Naive thymus-derived CD4-positive, alpha-beta T cell (primary cell): ENCODE data around the gene NPHP4. TPM values are rescaled to one million over a fixed set of nuclear protein-coding genes. Genes with fewer than 3 reads are reported as not detected.

Experiments used
- ATAC-seq: fragments of 150-1000 bp; cut with Tn5 transposase; 2 replicates; pipeline ENCODE4 v1.10.0; 2021; ENCODE audit warnings: mild to moderate bottlenecking, moderate library complexity
- CTCF ChIA-PET: fragments of 350-600 bp; sonication (Branson Sonifier 250); formaldehyde crosslinking; loops from one replicate; lab custom pipeline; 2021; ENCODE audit warnings: antibody characterized with exemption; lab: Charles Lee
- POLR2A ChIA-PET: fragments of 350-600 bp; sonication (Branson Sonifier 250); formaldehyde crosslinking; loops from one replicate; lab custom pipeline; 2021; ENCODE audit warnings: antibody characterized with exemption, inconsistent platforms; lab: Charles Lee
- DNase-seq, 9 donors: peaks; one replicate each; pipeline versions ENCODE4 v3.0.0 to v3.0.0-alpha.2; 2020 to 2022; ENCODE audit warnings: mixed read lengths in 1 of 9
- H3K27ac ChIP-seq: one replicate; pipeline ENCODE4 v1.7.0; 2013; ENCODE audit warnings: mild to moderate bottlenecking, low read depth, low read length, moderate library complexity
- H3K27me3 ChIP-seq, 2 donors: one replicate each; pipeline ENCODE4 v1.7.0; 2013; ENCODE audit warnings: low read length in 2 of 2, mild to moderate bottlenecking in 2 of 2, moderate library complexity in 2 of 2; ENCODE audit not compliant: control insufficient read depth in 2 of 2, insufficient read depth in 2 of 2
- H3K36me3 ChIP-seq, 3 experiments: 1 replicate in 2 of 3; 2 replicates in 1 of 3; pipeline ENCODE4 v1.7.0; 2013; ENCODE audit warnings: low read length in 3 of 3, mild to moderate bottlenecking in 3 of 3, moderate library complexity in 1 of 3; ENCODE audit not compliant: insufficient read depth in 3 of 3, control insufficient read depth in 2 of 3
- H3K4me1 ChIP-seq, 2 donors: one replicate each; pipeline ENCODE4 v1.7.0; 2013; ENCODE audit warnings: low read length in 2 of 2, mild to moderate bottlenecking in 2 of 2, moderate library complexity in 1 of 2; ENCODE audit not compliant: control insufficient read depth in 2 of 2, insufficient read depth in 2 of 2
- H3K4me3 ChIP-seq: 2 replicates; pipeline ENCODE4 v1.7.0; 2013; ENCODE audit warnings: mild to moderate bottlenecking, low read length
- H3K9me3 ChIP-seq, 3 experiments: 1 replicate in 2 of 3; 2 replicates in 1 of 3; pipeline ENCODE4 v1.7.0; 2013; ENCODE audit warnings: low read length in 3 of 3; ENCODE audit not compliant: control insufficient read depth in 2 of 3
- H3K27ac Mint-ChIP-seq, 9 donors: one replicate each; pipeline ENCODE4 v1.8.0; 2020 to 2022; ENCODE audit warnings: mixed read lengths in 9 of 9, mild to moderate bottlenecking in 8 of 9, moderate library complexity in 5 of 9, inconsistent platforms in 2 of 9
- H3K27me3 Mint-ChIP-seq, 5 donors: one replicate each; pipeline ENCODE4 v1.8.0; 2021 to 2022; ENCODE audit warnings: mixed read lengths in 5 of 5, mild to moderate bottlenecking in 1 of 5
- H3K36me3 Mint-ChIP-seq, 5 donors: one replicate each; pipeline ENCODE4 v1.8.0; 2020 to 2022; ENCODE audit warnings: mixed read lengths in 5 of 5, mild to moderate bottlenecking in 3 of 5, inconsistent platforms in 1 of 5
- H3K4me1 Mint-ChIP-seq, 7 donors: one replicate each; pipeline ENCODE4 v1.8.0; 2020 to 2022; ENCODE audit warnings: mixed read lengths in 7 of 7, mild to moderate bottlenecking in 3 of 7, inconsistent platforms in 1 of 7
- H3K4me3 Mint-ChIP-seq, 10 donors: one replicate each; pipeline ENCODE4 v1.8.0; 2020 to 2022; ENCODE audit warnings: mild to moderate bottlenecking in 10 of 10, mixed read lengths in 10 of 10, moderate library complexity in 6 of 10, inconsistent platforms in 2 of 10
- H3K9me3 Mint-ChIP-seq, 11 donors: one replicate each; pipeline ENCODE4 v1.8.0; 2020 to 2022; ENCODE audit warnings: mixed read lengths in 11 of 11, mild to moderate bottlenecking in 4 of 11, inconsistent platforms in 1 of 11, moderate library complexity in 1 of 11
- intact Hi-C, 2 donors: fragments of 100-400 bp; cut with micrococcal nuclease; formaldehyde crosslinking; loops; one replicate each; pipeline ENCODE4 v1.15.1; 2023
- polyA plus RNA-seq, 2 donors: library from polyadenylated mRNA; unstranded; fragments of 300-500 nt; fragmentation: Illumina TruSeq; gene quantifications; one replicate each; pipeline ENCODE4 v1.2.3, GENCODE V29; 2021
- total RNA-seq, 6 experiments: library from RNA in 5 of 6; stranded (reverse) in 5 of 6; gene quantifications; 1 replicate in 5 of 6; 2 replicates in 1 of 6; pipeline ENCODE4 v1.2.3 and lab custom pipeline; 2021 to 2026

Gene NPHP4
- 10 to 100 TPM in 3 of 5 experiments, 1 to 10 TPM in 2; 9.0 to 20.6 (median 11.1) TPM for total RNA-seq
- 1 to 10 TPM in 1 of 2 donors, under 1 TPM in 1; 0.40 to 2.7 TPM for polyA plus RNA-seq
- 21.4 reads per million, percentile 52 among the genes with 10 or more reads in this experiment for total RNA-seq (lab: John Stamatoyannopoulos, UW)

DNA sequence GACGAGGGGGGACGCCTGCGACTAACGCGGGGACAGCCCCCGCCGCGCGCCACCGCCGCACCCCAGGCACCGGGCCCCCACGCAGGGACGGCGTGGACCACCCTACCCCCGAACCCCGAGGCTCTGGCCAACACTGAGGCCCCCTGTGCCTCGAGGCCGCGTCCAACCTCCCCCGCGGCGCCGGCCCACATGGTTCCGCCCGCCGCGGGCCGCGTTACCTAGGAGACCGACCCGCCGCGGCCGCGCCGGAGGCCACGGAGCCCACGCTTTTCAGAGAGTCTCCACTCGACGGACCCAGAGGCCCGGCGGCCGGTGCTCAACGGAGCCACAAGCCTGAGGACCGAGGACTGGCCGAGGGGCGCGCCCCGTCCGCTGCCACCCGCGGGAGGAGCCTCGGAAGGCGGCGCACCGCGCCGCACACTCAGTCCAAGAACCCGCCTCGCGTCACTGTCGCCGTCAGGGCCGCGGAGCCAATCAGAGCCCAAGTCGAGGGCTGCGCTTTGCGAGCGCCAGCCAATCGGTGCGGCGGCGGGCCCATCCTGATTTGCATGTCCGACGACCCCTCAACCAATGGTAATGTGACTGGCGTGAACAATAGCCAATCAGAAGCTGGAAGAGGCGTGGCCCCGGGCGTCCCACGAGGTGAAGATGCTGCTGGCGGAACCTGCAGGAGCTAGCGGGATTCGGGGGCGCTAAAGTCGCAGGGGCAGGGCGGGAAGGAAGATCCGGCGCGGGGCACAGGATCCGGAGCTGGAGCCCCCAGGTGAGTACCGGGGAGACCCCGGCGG is at the start of gene NPHP4:
Gene NPHP4, minus strand, starts transcription at position 400 of the 788 bp plus-strand sequence. CDS start 6,136 bp downstream, outside the sequence.
- intact Hi-C loops, result loop anchor here (1.0 to 5.0 kb wide), 8 partner anchors 34 to 793 kb away; partner anchors contain the start of genes ACOT7 (in 2 of the 2), KLHL21 (in 2 of the 2), RPL22 (in 2 of the 2) and CAMTA1 (in 1 of the 2)
- ChIA-PET CTCF (interaction anchor here (1.0 kb wide), 1 partner anchor 18 kb away, joined by 3 read pairs; no protein-coding TSS in a partner anchor), POLR2A (interaction anchor here (4.2 kb wide), 1 partner anchor 35 kb away, joined by 67 read pairs; no protein-coding TSS in a partner anchor)
- Mint-ChIP-seq H3K27me3 (peaks cover 0 to 2% (median 0%) of the 10 kb centered on the region in 5 donors), H3K36me3 (peaks cover 0 to 11% (median 0%) of the 10 kb centered on the region in 5 donors), H3K9me3 (peaks cover 0 to 4% (median 0%) of the 10 kb centered on the region in 11 donors), H3K4me1 (peaks cover 23 to 49% (median 40%) of the 10 kb centered on the region in 7 donors), H3K4me3 (peak within 1 kb of the TSS; percentile 88 to 100 (median 96)), H3K27ac (peak within 1 kb of the TSS; percentile 88 to 97 (median 96))
- Histone ChIP-seq H3K9me3 (no peaks in the 10 kb centered on the region), H3K27me3 (no peaks in the 10 kb centered on the region), H3K4me1 (peaks cover 23 to 32% of the 10 kb centered on the region in 2 donors), H3K4me3 (peak within 1 kb of the TSS; percentile 88), H3K36me3 (peaks cover 0 to 14% (median 0%) of the 10 kb centered on the region in 3 experiments), H3K27ac (peak within 1 kb of the TSS; percentile 94)
- peak; percentile 93 for ATAC-seq
- peak; percentile 95 to 99 (median 99) for DNase-seq

- Histone ChIP-seq H3K9me3 (no peaks in the 10 kb centered on the region), H3K4me3 (no peak overlapping the region), H3K36me3 (peaks cover 8 to 90% (median 19%) of the 10 kb centered on the region in 3 experiments), H3K4me1 (peaks cover 8 to 14% of the 10 kb centered on the region in 2 donors), H3K27me3 (no peaks in the 10 kb centered on the region), H3K27ac (no peak overlapping the region)
- H3K36me3 Mint-ChIP-seq, result peaks cover 3 to 24% (median 4%) of the 10 kb centered on the region in 5 donors
- H3K4me3 Mint-ChIP-seq, result no peak overlapping the region
- DNase-seq (peak in 3 of 9 donors; percentile 13 to 40 (median 27)), ATAC-seq (peak; percentile 53)
- intact Hi-C loops, result no loop called here
- H3K9me3 Mint-ChIP-seq, result peaks cover 0 to 1% (median 0%) of the 10 kb centered on the region in 11 donors
- H3K27ac Mint-ChIP-seq, result peak overlapping the region in 2 of 9 donors; percentile 4 to 55
- H3K4me1 Mint-ChIP-seq, result peaks cover 9 to 31% (median 29%) of the 10 kb centered on the region in 7 donors
- POLR2A ChIA-PET, result no interaction called here
- H3K27me3 Mint-ChIP-seq, result no peaks in the 10 kb centered on the region
- CTCF ChIA-PET, result no interaction called here
Measured at GRCh38 chr1:6041432-6042062, 49.3 kb upstream of the NPHP4 start.

DNA sequence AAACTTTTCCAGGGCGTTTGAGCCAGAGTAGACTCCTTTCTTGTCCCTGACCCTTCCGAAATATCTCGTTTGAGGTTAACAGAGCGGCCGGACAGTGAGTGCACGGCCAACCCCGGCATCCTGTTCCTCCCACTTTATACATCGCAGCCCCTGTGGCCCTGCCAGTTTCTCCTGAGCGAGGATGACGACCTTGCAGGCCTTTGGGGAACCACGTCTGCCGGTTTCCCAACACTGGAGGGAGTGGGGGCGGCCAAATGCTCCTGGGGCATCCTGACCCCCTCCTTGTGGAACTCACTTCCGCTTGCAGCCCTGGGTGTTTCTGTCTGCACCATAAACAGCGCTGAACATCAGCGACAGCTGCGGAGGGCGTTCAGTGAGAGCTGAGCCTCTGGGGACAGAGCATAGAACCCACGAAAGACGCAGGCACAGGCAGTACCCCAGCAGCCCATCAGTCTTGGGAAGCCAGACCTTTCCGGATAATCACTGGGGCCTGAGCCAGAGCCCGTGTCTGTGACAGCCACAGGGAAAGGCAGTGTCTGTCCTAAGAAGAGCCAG is 48.7 kb upstream of the NPHP4 start:
- peaks cover 3 to 22% (median 4%) of the 10 kb centered on the region in 5 donors for H3K36me3 Mint-ChIP-seq

GRCh38 chr1:6040444-6040843 is 48.2 kb upstream of the NPHP4 start:
- H3K36me3 ChIP-seq, result peaks cover 8 to 88% (median 19%) of the 10 kb centered on the region in 3 experiments
- intact Hi-C loops, result no loop called here
- no peaks in the 10 kb centered on the region for H3K27me3 Mint-ChIP-seq
- no peak overlapping the region for H3K27ac Mint-ChIP-seq
- no peak overlapping the region for H3K4me3 Mint-ChIP-seq
- H3K27ac ChIP-seq, result no peak overlapping the region
- H3K27me3 ChIP-seq, result no peaks in the 10 kb centered on the region
- H3K9me3 ChIP-seq, result no peaks in the 10 kb centered on the region
- H3K36me3 Mint-ChIP-seq, result peaks cover 4 to 25% (median 7%) of the 10 kb centered on the region in 5 donors
- peaks cover 8 to 21% of the 10 kb centered on the region in 2 donors for H3K4me1 ChIP-seq
- peaks cover 20 to 40% (median 36%) of the 10 kb centered on the region in 7 donors for H3K4me1 Mint-ChIP-seq
- DNase-seq (no peak), ATAC-seq (no peak)
- no peak overlapping the region for H3K4me3 ChIP-seq
- ChIA-PET CTCF (no interaction called here), POLR2A (no interaction called here)
- peaks cover 0 to 1% (median 0%) of the 10 kb centered on the region in 11 donors for H3K9me3 Mint-ChIP-seq

More for the DNA sequence above, 48.7 kb upstream of the NPHP4 start:
- peaks cover 15 to 35% (median 33%) of the 10 kb centered on the region in 7 donors for H3K4me1 Mint-ChIP-seq
- H3K36me3 ChIP-seq, result peaks cover 8 to 87% (median 19%) of the 10 kb centered on the region in 3 experiments
- ChIA-PET CTCF (no interaction called here), POLR2A (no interaction called here)
- peaks cover 8 to 18% of the 10 kb centered on the region in 2 donors for H3K4me1 ChIP-seq
- no peak overlapping the region for H3K4me3 ChIP-seq
- intact Hi-C loops, result no loop called here
- DNase-seq, result no peak
- H3K9me3 Mint-ChIP-seq, result peaks cover 0 to 1% (median 0%) of the 10 kb centered on the region in 11 donors
- no peaks in the 10 kb centered on the region for H3K27me3 Mint-ChIP-seq
- no peaks in the 10 kb centered on the region for H3K27me3 ChIP-seq
- no peak for ATAC-seq
- H3K9me3 ChIP-seq, result no peaks in the 10 kb centered on the region
- no peak overlapping the region for H3K27ac Mint-ChIP-seq
- no peak overlapping the region for H3K27ac ChIP-seq
- H3K4me3 Mint-ChIP-seq, result no peak overlapping the region

- peaks cover 29 to 47% (median 43%) of the 10 kb centered on the region in 7 donors for H3K4me1 Mint-ChIP-seq
Measured at GRCh38 chr1:6039031-6039430, 46.8 kb upstream of the NPHP4 start.

DNA sequence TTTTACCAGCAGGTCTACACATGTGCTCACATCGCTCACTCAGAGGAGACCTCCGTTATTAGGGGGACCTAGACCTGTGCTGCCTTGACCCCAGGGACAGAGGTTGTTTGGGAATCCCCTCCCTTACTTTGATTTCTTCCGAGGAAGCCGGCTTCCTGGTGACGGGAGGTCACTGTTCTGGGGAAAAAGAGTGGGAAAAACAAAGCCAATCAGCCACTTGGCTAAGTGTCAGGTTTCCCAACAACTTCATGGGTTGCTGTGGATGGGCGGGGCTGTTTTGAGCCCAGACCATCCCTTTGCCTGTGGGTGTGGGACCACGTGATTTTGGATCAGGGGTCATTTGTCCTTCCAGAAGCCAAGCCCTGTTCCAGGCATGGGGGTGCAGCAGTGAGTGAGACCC is 46.4 kb upstream of the NPHP4 start:
- Histone ChIP-seq H3K9me3 (no peaks in the 10 kb centered on the region), H3K4me1 (peaks cover 15 to 30% of the 10 kb centered on the region in 2 donors), H3K27me3 (no peaks in the 10 kb centered on the region), H3K27ac (peak overlapping the region; percentile 20), H3K36me3 (peaks cover 8 to 86% (median 19%) of the 10 kb centered on the region in 3 experiments), H3K4me3 (no peak overlapping the region)
- ATAC-seq (no peak), DNase-seq (no peak)
- H3K4me3 Mint-ChIP-seq, result no peak overlapping the region
- no peaks in the 10 kb centered on the region for H3K27me3 Mint-ChIP-seq
- CTCF ChIA-PET, result no interaction called here
- intact Hi-C loops, result no loop called here
- POLR2A ChIA-PET, result no interaction called here
- peaks cover 4 to 14% (median 5%) of the 10 kb centered on the region in 5 donors for H3K36me3 Mint-ChIP-seq
- no peak overlapping the region for H3K27ac Mint-ChIP-seq
- H3K9me3 Mint-ChIP-seq, result peaks cover 0 to 1% (median 0%) of the 10 kb centered on the region in 11 donors
- peaks cover 29 to 49% (median 41%) of the 10 kb centered on the region in 7 donors for H3K4me1 Mint-ChIP-seq

More at GRCh38 chr1:6039031-6039430, 46.8 kb upstream of the NPHP4 start:
- ChIA-PET POLR2A (no interaction called here), CTCF (no interaction called here)
- peaks cover 0 to 1% (median 0%) of the 10 kb centered on the region in 11 donors for H3K9me3 Mint-ChIP-seq
- DNase-seq (no peak), ATAC-seq (no peak)
- H3K9me3 ChIP-seq, result no peaks in the 10 kb centered on the region
- peak overlapping the region; percentile 20 for H3K27ac ChIP-seq
- no peak overlapping the region for H3K4me3 Mint-ChIP-seq
- peaks cover 8 to 88% (median 19%) of the 10 kb centered on the region in 3 experiments for H3K36me3 ChIP-seq
- intact Hi-C loops, result no loop called here
- H3K27me3 Mint-ChIP-seq, result no peaks in the 10 kb centered on the region
- peaks cover 10 to 26% of the 10 kb centered on the region in 2 donors for H3K4me1 ChIP-seq
- no peak overlapping the region for H3K4me3 ChIP-seq
- H3K36me3 Mint-ChIP-seq, result peaks cover 4 to 17% (median 7%) of the 10 kb centered on the region in 5 donors
- H3K27ac Mint-ChIP-seq, result peak overlapping the region in 1 of 9 donors; percentile 55
- no peaks in the 10 kb centered on the region for H3K27me3 ChIP-seq
